ENCODE data around the gene BCL11B. TPM values are rescaled to one million over a fixed set of nuclear protein-coding genes. Genes with fewer than 3 reads are reported as not detected.

The BCL11B gene
- total RNA-seq, 1 experiment from 2014 or later, result 3.2 TPM

- no peak for DNase-seq (ENCODE audit: low spot score)
These were observed 107.3 kb downstream of the BCL11B start for GRCh38 chr14:99164712-99165111.

- DNase-seq (ENCODE audit: low spot score), result no peak
These were observed 108.6 kb downstream of the BCL11B start for GRCh38 chr14:99163446-99163845.

- DNase-seq (ENCODE audit: low spot score), result no peak
These were observed 112.4 kb downstream of the BCL11B start for GRCh38 chr14:99159341-99160340.

- no peak for DNase-seq (ENCODE audit: low spot score)
These were observed 113.3 kb downstream of the BCL11B start for GRCh38 chr14:99158646-99159165.

GRCh38 chr14:99158150-99158549 lies 113.8 kb downstream of the BCL11B start:
- DNase-seq (ENCODE audit: low spot score), result no peak

GRCh38 chr14:99157676-99158075 lies 114.3 kb downstream of the BCL11B start:
- DNase-seq (ENCODE audit: low spot score), result no peak

- no peak for DNase-seq (ENCODE audit: low spot score)
These were observed 114.8 kb downstream of the BCL11B start for GRCh38 chr14:99157246-99157645.

- no peak for DNase-seq (ENCODE audit: low spot score)
These were observed 115.2 kb downstream of the BCL11B start for GRCh38 chr14:99156814-99157213.

- no peak for DNase-seq (ENCODE audit: low spot score)
These were observed 115.9 kb downstream of the BCL11B start for GRCh38 chr14:99156090-99156425.

- no peak for DNase-seq (ENCODE audit: low spot score)
These were observed 116.6 kb downstream of the BCL11B start for GRCh38 chr14:99155173-99156089.

GRCh38 chr14:99150236-99150635 lies 121.8 kb downstream of the BCL11B start:
- no peak for DNase-seq (ENCODE audit: low spot score)

- no peak for DNase-seq (ENCODE audit: low spot score)
These were observed 123.0 kb downstream of the BCL11B start for GRCh38 chr14:99148861-99149610.

- no peak for DNase-seq (ENCODE audit: low spot score)
These were observed 123.9 kb downstream of the BCL11B start for GRCh38 chr14:99148131-99148530.

GRCh38 chr14:99147366-99147740 lies 124.6 kb downstream of the BCL11B start:
- no peak for DNase-seq (ENCODE audit: low spot score)

- DNase-seq (ENCODE audit: low spot score), result no peak
These were observed 125.2 kb downstream of the BCL11B start for GRCh38 chr14:99146616-99147365.

GRCh38 chr14:99145307-99145706 lies 126.7 kb downstream of the BCL11B start:
- no peak for DNase-seq (ENCODE audit: low spot score)

GRCh38 chr14:99143793-99144192 lies 128.2 kb downstream of the BCL11B start:
- DNase-seq (ENCODE audit: low spot score), result no peak

GRCh38 chr14:99143126-99143525 lies 128.9 kb downstream of the BCL11B start:
- no peak for DNase-seq (ENCODE audit: low spot score)

- DNase-seq (ENCODE audit: low spot score), result no peak
These were observed 130.8 kb downstream of the BCL11B start for GRCh38 chr14:99141236-99141635.

GRCh38 chr14:99138999-99139865 lies 132.8 kb downstream of the BCL11B start:
- DNase-seq (ENCODE audit: low spot score), result no peak

Data from HT-29 (cell line).